Stimulated activated CD8-positive, alpha-beta memory T cell treated with anti-CD3 and anti-CD28 coated beads, Interleukin-4, amount 100 ng/mL, for 4 hours (primary cell): ENCODE results near the gene CEP63.

Source experiments
- DNase-seq, 2 donors: peaks; one replicate each; pipeline ENCODE4 v3.0.0-alpha.2; 2020; ENCODE audit warnings: low read depth in 2 of 2, low spot score in 1 of 2

The CEP63 gene

DNA sequence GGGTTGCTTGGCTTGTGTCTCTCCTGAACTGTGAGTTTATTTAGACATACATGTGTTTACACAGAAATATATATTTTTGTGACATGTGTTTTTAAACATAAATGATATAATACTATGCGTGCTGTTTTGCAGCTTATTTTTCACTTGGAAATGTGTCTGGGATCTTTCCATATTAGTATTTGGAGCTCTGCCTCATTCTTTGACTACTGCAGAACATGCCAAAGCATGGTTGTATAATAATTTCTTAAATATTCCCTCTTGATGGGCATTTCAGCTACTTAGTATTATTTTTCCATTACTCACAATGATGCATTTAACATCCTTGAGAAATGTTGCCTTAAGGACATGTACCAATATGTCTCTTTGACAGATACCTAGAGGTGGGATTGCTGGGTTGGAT, 19.5 kb upstream of the CEP63 start:
- DNase-seq: no peak

DNA sequence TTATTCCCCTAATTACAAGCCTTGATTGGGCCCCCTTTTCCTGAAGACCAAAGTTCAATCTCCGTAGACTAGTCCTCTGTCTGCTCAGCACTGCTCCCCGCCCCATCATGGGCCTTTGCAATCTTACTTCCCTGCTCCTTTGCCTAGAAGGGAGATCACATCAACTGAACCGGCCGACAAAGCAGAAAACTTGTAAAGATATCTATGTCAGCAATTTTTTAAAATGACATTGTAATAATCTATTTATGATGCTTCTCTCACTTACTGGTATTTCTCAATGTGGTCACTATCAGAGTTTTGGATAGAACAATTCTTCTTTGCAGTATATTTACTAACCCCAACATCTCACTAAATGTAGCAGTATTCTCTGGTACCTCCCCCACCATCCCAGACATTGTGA, 17.3 kb upstream of the CEP63 start:
- DNase-seq: no peak

DNA sequence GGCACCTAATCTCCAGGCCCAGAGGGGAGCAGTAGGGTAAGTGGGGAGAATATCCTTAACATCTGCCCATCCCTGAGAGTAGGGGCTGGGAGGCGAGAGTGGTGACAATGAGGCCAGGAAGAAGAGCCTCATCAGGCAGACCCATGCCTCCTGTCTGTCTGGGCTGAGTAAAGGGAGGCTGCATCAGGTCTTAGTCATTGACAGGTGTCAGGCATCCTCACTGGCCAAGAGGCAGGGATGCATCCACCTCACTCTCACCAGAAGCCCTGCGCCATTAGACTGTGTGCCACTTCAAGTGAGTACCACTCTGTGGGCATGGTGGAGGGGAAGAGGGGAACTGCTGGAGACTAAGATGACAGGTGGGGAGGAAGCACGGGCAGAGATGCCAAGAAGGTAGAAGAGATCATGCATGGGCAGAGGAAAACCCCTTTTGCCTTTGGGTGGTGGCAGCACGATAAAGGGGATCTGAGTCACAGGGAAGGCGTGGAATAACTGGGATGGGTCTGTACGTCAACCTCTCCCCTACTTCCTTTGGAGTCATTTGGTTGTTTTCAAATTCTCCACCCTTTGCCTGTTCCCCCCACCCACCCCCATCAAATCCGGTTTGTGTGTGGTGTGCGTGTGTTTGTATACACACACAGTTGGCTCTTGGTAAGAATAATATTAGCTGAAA, 14.2 kb upstream of the CEP63 start:
- no peak for DNase-seq

DNA sequence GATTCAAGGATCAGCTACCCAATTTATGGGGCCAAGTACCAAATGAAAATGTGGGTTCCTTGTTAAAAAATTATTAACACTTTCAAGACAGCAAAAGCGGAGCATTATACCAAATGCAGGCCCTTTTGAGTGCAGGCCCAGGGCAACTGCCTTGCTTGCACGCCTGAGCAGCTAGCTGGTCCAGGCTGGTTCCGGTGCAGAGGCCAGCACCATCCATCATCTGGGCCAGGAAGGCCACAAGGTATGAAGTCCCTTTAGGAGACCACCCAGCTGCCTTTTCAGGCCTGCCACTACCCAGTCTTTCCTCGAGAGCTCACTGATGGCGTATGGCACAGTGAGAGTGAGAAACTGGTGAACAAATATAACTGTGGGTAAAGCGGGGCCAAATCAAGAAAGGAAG, 13.0 kb upstream of the CEP63 start:
- DNase-seq: no peak

DNA sequence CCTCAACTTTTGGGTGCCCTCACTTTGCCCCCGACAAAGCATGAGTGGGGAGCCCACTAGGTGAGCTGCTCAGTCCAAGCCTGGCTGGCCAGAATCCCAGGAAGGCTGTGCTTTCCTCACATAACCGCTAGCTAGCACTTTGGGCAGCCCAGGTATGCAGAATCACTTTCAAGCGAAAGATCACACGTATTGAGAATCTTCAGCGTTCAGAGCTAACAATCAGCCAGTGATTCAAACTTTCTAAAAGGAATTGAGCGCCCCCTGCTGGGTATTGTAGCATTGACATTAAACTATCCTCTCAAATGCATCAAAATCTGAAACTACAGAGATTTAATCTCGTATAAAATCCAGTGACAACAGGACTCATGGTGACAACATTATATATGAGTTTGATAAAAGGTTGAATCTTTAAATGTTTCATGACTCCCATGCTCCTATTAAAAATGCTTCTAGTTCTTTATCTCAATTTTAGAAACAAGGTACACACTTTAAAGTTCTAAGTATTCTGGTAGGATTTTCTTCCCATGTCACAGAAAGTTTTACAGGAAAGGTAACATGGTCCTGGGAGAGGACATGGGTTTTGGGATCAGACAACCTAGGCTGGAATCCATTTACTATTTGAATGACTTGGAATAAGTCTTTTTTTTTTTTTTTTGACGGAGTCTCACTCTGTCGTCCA, 11.8 kb upstream of the CEP63 start:
- peak; percentile 25 to 78 for DNase-seq

DNA sequence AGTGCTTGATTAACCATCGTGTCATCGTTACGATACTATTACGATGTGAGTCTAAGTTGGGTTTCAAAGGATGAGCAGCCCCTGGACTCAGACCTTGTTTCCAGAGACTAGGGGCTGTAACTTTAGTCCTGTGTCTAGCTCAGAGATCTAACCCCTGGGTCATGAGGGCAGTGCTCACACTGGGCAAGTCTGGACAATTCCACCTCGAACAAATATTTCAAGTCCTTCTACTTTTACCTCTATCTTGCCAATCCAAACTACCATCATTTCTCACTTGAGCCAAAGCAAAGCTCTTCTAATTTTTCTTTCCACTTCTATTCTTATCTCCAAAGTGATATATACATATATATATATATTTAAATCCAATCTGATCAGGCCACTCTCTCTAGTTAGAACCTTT, 10.9 kb upstream of the CEP63 start:
- DNase-seq: no peak

DNA sequence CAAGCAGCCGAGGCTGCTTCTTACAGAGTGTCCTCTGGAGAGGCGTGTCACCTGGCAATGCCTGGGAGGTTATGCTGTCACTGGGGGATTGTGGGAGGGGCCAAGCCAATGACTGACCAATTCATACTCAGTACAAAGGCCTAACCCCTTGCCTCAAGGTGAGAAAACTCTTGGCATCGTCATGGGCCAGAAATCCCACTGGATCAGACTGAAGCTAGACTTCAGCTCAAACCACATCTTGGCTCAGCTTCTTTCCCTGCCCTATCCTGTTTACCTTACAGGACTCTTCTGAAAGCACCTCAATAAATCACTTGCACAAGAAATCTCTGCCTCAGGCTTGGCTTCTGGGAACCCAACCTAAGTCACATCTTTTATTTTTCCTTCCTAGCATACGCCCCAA, 9.6 kb upstream of the CEP63 start:
- no peak for DNase-seq

DNA sequence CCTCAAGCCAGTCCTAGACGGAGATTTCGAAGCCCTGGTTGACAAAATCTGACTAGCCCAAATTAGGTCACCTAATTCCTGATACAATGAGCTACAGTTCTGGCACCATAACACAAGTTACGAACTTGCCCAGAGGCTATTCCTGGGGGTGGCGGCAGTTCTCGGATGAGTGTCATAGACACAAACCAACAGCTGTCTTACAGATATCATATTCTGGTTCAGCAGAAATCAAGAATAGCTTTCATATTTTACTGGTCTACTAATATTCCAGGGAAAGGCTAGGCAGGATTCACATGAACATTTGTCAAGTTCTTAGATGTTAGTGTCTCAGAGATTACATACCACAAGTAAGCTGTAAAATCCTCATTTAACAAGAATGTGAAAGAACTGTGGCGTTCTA, 8.9 kb upstream of the CEP63 start:
- DNase-seq: no peak

DNA sequence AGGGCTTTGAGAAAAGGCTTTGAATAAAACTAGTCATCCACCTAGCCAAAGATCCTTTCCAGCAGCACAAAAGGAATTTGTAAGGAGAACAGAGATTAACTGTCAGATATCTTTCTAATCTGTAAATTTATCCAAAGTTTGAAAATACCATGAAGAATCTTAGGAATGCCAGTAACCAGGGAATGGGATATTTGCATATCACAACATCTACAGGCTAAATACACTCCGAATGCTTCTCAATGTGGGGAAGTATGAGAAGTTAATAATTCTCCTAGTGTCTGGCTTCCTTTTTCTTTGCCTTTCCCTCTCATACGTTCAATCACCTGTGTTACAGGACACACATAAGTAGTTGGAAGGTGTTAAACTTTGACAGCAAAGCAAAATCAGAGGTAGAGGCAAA, 7.9 kb upstream of the CEP63 start:
- DNase-seq: no peak

DNA sequence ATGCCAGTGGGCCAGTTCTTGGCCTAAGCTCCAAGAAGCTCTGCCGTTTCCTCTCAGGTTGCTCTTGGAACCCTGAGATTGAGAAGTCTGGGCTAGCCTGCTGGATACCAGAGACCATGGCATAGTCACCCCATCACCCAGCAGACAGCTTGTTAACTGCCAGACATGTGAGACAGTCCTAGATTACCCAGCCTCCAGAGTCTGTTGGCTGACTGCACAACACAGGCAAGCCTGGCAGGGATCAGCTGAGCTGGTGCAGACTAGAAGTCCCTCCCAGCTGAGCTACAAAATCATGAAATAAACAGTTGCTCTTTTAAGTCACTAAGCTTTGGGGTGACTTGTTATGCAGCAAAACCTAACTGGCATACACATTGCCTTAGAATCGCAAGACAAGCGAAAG, 5.3 kb upstream of the CEP63 start:
- DNase-seq: no peak

DNA sequence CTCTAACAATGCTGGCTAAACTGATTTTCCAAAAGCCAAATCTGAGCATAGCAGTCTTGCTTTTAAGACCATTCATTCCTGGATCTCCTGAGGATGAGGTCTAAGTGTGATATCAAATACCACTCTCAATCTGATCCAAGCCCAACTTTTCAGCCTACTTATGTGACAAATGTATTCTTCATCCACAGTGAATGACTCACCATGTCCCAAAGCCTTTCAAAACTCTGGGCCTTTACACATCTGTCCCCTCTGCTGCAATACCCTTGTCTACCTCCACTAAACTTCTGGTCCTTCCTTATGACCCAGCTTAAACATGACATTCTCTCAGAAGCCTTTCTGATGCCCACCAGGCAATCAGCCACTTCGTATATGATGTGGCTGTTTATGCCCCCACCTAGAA, 4.7 kb upstream of the CEP63 start:
- no peak for DNase-seq

DNA sequence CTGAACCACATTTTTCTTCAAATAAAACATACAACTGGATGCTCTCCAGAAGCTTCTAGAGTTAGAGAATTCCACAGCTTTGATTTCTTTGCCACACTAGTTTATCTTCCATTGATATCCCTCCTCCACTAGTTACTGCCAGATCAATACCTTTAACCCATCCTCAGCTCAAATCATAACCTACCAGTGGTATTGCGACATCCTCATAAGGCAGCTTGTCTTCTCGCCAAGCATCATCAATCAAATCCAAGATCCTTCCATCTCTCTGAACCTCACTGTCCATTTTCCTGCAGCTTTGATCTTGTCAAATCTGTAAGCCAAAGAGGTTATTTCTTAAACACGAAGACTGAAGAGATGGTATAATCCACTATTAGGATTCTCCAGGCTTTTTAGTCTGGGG, 3.2 kb upstream of the CEP63 start:
- no peak for DNase-seq

DNA sequence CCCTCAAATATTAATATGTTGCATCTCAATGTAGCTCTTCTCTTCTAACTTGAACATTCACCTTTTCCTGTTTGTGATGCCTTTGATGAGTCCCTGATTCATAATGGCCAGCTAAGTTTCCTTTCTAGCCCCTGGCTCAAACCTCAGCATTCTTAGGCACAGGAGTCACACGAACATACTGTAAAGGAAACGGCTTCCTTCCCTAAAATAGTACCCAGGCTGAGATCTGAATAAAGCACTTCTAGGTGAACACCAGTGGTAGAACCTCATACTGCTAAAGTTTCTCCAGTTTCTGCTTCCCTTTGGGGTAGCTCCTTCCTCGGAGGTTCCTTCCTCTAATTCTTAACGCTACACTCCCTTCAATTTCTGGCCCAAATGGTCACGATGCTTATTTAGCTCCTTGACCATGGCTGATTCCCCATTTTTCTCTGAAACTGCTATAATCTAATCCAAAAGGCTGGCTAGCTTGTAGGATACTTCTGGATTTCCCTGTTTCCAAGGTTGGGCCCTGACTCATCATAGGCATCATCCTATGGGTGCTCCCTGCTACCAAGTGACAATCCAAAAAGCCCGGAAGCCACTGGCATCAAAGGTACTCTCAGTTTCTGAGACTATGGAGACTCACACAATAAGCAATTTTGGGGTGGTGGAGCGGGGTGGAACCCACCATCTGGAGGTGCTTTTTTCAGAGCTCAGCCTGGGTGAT, 2.5 kb upstream of the CEP63 start:
- no peak for DNase-seq

DNA sequence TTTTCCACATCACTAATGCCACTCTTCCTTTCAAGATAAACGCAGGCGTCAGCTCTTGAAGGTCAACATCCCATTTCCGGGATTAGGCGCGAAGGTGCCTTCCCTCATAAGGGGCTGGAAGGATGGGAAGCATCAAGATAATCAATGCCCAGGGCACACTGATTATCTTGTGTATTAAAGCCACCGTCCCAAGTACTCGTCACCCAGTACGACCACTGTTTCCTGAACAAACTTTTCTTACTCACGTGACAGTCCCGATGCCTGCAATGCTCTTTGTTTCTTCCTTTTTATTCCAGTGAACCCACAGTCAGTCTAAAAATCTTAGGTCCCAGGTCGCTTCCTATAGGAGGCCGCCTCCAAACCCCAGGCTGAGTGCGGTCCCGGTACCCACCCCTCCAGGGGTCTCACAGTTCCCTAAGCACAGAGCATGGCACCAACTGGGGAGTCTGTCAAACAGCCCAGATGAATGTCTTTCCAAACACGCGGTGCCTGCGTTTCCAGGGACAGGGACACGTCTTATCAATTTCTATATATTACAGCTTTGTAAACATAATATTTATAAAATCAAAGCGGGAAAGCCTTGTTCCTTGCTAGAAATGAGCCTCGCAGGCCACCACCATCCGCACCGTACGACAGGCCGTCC, 661 bp upstream of the CEP63 start:
- DNase-seq: peak in 1 of 2 donors; percentile 5

DNA sequence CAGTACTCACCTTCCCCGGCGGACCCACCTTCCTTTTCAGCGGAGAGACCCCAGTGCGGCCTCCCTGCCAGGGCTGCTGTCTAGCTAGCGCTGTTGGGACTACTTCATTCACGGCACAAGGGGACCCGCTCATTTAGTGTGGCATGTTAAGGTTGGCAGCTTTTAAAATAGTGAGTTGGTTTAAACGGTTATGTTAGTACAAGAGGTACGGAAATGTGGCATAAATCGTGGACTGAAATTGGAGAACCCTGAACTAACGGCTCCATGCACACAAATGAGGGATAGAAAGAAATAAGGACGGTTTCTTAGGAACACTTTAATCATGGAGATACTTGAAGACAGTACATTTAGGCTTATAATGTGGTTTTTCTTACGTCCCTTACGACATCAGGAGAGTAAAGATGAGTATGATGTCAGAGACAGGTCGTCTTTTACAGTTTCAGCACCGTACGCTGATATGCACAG, 752 bp downstream of the CEP63 start:
- DNase-seq: peak in 1 of 2 donors; percentile 7

DNA sequence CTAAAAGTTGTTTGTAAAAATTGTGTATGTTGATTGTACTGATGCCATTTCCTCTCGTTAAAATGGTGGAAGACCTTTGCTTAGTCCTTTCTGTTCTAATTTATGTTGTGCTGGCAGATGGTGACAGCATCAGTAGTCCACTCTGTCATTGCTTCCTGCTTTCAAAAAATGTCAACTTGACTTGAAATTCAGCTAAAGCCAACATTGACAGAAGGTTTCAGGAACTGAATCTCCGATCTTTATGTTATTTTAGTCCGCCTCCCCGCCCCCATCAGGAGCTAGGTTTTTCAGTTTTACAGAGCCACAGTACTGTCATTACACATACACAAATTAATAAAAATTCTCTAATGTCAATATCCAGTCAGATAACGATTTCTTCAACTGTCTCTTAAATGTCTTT, 1.5 kb downstream of the CEP63 start:
- no peak for DNase-seq

DNA sequence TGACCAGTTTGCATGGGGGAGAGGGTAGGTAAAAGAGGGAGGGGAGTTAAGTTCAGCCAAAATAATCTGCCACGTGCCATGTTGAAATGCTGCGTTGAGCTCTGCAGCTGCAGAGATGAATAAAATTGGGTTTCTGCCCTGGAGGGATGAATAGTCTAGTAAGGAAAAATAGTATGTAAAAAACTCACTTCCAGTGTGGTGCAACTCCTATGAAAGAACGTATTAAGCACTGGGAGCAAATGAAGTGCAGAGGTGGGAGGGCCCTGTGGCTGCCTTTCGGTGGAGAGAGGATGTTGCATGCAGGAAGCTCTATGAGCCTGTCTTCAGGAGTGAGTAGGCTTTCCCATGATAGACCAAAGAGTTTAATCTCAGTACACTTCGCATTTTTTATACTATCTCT, 8.6 kb downstream of the CEP63 start:
- no peak for DNase-seq

DNA sequence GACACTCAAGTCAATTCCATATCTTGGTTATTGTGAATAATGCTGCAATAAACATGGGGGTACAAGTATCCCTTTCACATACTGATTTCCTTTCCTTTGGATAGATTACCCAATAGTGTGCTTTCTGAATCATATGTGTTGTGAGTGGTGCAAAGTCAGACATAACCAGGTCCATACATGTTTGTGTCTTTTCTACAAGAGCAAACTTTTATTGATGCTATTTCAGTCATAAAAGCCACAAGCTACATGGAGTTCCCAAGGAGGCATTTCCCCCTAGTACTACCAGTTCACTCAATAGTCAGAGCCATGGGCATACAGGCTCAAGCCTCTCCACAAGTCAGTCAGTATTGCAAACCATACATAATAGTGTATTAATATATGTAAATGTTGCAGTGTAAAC, 10.1 kb downstream of the CEP63 start:
- no peak for DNase-seq

DNA sequence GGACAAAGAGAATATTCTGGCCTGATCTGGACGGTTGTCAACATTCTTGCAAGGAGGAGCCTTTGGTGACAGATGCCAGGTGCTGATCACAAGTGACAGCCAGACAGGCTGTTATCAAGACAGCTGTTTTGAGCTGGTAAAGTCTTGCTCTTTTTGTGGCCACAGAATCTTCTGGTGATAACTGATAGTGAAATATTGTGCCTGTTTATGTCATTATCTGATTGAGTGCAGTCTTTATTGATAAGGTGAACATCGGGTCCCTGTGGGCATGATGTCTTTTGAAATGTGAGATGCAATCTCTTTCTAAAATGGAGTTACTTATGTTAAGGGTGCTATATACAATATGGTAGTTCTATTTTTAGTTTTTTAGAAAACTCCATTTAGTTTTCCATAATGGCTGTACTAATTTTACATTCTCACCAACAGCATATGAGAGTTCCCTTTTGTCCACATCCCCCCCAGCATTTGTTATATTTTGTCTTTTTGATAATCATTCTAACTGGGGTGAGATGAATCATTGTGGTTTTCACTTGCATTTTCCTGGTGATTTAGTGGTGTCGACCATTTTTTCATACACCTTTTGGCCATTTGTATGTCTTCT, 10.7 kb downstream of the CEP63 start:
- DNase-seq: no peak

DNA sequence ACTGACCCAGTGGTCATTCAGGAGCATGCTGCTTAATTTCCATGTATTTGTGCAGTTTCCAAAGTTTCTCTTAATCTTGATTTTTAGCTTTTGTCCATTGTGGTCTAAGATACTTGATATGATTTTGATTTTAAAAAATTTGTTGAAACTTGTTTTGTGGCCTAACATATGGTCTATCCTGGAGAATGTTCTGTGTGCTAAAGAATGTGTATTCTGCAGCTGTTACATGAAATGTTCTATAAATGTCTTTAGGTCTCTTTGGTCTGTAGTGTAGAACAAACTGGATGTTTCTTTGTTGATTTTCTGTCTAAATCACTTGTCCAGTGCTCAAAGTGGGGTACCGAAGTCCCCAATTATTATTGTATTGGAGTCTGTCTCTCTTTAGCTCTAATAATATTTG, 17.4 kb downstream of the CEP63 start:
- no peak for DNase-seq

DNA sequence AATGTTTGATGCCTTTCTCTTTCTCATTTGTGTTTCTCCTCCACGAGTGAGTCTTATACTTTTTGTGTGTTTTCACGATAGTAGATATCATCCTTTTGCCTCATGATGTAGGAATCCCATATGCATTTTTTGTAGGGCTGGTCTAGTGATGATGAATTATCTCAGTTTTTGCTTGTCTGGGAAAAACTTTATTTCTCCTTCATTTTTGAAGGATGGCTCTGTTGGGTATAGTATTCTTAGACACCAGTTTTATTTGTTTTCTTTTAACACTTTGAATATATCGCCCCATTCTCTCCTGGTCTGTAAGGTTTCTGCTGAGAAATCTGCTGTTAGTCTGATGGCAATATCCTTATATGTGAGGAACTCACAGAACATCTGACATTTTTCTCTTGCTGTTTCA, 18.3 kb downstream of the CEP63 start:
- DNase-seq: no peak

DNA sequence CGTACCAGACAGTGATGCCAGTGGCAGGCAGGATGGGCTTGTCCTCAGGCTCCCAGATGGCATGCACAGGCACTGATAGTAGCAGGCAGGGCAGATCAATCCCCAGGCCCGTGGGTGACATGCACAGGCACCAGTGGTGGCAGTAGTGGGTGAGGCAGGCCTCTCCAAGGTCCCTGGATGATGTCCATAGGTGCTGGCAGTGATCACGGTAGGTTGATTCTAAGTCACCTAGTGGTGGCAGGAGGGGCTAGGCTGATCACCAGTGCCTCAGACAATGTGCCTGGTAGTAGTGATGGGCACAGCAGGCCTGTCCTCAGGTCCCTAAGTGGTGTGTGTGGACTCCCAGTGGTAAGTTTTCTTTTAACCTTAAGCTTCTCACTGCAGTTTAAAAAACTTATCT, 19.6 kb downstream of the CEP63 start:
- no peak for DNase-seq
